Measurements from ENCODE around the gene COL4A1.

The COL4A1 gene

DNA sequence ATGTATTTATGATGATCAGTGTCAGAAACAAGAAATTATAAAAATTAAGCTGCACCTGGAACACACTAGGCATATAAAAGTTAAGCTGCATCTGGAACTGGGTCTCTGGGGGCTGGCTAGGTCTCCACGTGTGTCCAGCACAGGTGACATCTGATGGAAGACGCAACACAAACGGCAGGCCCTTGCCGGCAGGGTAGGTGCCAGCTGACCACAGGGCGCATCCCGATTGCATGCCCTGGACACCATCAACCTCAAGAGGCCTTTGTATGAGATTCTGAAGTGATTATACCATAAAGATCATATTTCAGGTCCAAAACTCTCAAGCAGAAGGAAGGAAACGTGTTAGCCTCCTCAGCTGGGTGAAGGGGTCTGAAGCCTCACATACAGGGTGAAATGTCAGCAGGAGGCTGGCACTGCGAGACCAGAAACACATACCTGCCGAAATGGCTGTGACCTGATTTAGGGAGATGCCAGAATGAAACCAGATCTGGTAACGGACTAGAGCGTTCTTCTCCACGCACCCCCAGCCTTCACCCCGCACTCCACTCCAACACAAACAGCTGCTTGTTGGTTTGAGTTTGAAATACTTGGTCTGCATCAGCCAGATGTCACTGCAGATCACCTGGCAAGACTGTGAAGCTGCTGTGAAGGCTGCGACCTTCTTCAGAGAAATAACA lies 37.3 kb downstream of the COL4A1 start:
- no peak for DNase-seq

DNA sequence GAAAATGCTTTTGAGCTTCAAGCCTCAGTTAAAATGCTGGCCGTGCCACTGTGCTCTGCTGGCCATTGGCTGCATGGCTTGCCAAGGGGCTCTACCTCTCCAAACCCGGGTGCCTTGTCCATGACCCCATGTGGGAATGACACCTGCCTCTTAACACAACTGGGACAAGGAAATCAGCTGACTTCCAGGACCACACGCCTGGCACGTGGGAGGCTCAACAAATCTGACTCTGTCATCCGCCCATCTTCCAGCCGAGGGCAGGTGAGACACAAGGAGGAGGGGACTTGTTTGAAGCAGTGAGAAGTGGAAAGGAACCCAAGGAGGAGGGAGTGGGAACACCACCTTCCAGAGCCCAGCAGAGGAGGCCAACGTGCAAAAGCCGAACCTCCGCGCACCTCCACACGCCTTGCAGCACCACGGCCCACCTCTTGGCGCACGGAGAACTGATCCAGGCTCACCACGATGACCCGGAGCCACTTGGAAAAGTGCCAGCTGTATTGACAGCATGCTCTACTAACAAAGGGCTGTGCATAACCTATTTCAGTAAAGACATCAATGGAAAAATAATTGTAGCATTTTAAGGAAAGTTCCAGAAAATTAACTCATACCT lies 38.3 kb downstream of the COL4A1 start:
- DNase-seq, result no peak

DNA sequence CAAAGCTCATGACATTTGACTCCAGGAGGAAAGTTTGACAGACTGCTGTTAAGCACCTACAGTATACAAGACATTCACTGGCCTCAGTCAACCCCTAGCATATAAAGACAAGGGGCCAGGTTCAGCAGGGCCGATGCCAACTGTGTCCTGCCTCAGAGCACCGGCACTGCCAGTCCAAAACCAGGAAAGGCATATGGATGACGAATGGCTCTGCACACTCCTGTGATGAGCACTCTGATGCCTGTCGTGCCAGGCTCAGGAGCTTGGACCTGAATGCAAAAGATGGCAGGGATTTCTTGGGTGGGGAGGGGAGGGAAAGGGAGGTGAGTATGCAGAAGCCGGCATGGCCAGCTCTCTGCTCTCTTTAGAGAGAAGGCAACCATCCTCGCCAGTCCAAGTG lies 38.9 kb downstream of the COL4A1 start:
- DNase-seq, result no peak

DNA sequence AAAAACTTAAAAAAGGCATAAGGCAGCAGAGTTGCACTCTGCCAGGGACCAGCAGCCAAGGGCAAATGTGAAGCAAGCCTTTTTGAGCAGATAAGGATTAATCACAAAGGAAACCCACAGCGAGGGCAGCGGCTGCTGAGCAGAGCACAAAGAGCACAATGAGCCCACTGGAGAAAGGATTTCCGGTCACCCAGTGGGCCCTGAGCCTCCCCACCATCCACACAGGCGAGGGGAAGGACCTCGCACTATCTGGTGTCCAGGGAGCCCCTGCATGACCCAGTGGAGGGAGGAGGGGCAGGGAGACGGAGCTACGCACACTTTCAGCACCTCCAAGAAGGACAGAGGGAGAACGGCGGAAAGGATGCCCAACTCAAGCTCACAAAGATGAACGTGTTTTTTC lies 40.0 kb downstream of the COL4A1 start:
- DNase-seq, result no peak

DNA sequence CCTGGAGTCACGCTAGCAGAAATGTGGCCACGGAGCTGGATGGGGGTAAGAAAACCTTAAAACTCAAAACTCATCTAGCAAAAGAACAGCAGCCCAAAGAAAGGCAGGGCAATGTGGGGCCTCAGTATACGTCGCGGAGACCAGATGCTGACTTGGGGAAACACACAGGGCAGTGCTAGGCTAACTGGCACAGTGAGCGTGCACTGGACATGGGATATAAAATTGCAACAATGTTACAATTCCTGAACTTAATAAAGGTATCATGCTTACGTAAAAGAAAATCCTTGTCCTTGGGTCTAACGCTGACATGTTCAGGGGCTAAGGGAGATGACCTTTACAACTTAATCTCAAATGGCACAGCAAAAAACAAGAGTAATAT lies 40.5 kb downstream of the COL4A1 start:
- peak; percentile 25 for DNase-seq

DNA sequence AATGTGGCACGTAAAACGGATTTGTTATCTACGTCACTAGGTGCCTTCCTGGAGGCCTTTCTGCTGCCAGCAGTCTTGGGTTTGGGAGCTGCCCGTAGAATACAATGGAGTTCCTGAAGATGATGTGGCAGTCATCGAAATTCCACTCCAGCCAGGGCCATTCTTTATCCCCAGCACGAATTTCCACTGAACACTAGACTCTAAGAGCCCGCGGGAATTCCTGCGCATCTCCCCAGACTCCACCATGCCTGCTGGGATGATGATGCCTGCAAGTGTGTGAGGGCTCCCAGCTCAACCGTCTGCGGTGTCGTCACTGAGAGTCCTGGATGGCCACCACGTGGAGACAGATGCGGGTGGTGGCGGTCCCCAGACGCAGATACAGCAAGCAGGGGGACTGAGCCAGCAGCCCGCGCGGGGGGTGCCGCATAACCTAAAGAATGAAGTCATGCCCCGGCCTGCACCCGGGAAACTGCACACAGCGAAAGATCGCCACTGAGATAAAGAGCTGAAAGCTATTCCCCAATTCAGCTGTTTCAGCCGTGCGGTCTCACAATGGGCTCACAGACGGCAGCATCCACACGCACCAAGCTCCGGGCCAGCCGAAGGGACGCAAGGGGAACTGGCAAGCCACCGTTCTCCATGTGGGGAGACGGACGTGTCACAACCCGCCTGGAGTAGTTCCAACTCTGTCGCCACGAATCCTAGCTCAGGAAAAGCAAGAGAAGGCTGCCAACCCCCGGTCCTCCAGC lies 41.1 kb downstream of the COL4A1 start:
- peak; percentile 88 for DNase-seq

DNA sequence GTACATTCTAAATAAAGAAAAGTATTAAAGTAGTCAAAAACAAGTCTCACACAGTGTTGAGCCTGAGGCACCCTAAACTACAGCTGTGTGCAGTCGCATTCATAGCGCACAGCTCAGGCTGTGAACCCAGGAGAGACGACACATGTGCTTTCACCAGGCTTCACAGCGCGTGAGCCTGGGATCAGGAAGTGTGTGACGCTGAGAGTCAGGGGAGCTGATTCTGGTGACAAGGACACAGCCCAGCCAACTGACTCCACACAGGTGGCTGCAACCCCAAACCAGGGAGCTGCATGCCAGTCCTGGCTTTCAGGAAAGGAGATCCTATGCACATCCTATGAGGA lies 41.6 kb downstream of the COL4A1 start:
- DNase-seq, result no peak

DNA sequence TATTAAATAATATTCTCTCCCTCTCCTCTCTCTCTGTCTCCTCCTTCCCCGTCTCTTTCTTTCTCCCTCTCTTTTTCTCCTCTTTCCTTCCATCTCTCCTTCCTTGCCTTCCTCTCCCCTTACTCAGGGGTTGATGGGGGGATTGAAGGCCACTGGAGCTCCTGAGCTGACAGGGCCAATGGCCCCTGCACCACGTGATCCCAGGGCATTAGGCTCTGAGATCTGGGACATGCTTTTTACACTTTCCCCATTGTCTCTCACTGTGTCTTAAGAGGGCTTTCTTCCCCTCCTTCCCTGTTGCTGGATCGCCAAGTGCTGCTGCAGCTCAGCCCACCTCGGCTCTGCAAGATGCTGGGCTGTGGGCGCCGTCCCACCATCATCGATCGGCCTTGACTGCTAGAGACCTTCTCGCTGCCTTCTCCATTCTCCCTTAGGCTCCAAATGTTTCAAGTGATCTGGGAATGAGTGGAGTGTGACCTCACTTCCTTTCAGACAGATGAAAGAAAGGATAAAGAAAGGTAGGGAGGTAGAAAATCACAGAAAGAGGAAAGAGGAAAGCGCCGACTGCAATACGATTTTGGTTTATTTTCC lies 42.2 kb downstream of the COL4A1 start:
- no peak for DNase-seq

DNA sequence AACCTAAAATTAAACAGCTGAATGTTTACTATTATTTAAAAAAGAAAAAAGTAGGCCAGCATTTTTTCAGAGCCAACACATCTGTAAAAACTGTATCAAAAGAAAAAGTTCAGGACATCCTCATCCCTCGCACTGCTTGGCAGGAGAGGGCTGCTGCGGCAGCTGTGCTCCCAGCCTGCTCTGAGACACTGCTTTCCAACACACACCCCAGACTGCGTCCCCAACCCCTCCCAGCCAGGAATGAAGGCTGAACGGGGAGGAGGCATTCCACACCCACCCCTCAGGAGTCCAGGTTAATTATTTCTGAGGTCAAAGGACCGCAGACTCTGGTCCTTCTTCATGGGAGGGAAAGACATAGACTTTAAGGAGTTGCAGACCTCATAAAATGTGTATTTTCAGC lies 43.1 kb downstream of the COL4A1 start:
- no peak for DNase-seq

DNA sequence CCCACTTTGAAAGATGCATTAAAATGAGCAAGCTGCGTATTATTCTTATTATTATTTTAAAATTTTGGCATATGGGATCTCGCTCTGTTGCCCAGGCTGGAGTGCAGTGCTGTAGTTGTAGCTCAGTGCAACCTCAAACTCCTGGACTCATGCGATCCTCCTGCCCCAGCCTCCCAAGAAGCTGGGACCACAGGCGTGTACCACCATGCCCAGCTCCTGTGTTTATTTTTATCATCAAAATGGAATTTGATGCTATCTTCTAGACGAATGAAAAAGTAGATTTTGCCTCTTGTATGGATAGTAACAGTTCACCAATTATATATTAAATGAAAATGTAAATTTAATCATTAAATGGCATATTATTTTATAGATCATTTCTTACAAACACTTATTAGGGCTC lies 43.6 kb downstream of the COL4A1 start:
- DNase-seq, result no peak

DNA sequence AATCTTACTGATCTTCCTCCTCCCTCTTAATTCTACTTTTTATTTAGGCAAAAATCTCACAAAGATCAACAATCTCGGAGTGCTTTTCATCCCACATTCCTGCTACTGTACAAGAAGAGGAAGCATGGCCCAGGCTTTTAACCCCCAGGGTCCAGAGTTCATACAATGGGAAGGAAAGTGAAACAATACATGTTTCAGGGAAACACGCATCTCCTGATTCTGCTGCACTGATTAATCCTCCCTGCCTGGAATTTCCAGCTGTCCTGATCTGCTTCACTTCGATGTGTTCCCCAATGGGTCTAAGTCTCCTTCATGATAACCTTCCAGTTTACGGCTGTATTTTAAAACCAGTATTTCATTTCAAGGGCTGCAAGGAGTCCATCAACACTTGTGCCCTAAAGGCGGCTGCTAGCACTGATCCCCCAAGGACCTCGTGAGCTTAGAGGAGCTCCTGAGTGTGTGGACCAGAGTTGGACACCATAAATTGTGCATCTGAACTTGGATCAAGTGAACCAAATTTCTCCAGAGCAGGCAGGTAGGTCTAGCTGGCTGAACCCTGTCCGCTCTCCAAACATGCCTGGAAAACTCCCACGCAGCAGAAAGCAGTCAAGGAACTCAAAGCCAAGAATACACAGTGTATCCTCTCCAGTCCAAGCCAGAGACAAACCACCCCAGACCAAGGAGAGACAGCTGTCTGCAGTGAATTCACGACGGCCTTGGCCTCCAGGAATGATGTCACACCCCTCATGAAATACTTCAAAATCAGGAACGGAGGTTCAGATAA lies 44.3 kb downstream of the COL4A1 start:
- no peak for DNase-seq

DNA sequence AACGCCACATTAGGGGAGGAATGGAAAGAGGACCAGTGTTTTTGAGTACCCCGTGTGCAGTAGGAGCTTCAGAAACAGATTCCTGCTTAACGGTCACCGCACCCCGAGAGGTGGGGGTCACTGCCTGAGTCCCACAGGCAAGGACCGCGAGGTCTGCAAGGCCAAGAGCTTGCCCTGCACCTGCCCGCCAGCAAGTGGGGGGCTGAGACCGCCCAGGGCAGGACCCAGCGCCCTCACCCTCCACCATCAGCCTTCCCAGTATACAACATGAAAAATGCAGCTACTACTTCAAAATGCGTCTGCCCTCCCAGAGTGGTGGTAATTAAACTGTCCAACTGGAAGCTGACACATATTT lies 44.9 kb downstream of the COL4A1 start:
- DNase-seq, result no peak

DNA sequence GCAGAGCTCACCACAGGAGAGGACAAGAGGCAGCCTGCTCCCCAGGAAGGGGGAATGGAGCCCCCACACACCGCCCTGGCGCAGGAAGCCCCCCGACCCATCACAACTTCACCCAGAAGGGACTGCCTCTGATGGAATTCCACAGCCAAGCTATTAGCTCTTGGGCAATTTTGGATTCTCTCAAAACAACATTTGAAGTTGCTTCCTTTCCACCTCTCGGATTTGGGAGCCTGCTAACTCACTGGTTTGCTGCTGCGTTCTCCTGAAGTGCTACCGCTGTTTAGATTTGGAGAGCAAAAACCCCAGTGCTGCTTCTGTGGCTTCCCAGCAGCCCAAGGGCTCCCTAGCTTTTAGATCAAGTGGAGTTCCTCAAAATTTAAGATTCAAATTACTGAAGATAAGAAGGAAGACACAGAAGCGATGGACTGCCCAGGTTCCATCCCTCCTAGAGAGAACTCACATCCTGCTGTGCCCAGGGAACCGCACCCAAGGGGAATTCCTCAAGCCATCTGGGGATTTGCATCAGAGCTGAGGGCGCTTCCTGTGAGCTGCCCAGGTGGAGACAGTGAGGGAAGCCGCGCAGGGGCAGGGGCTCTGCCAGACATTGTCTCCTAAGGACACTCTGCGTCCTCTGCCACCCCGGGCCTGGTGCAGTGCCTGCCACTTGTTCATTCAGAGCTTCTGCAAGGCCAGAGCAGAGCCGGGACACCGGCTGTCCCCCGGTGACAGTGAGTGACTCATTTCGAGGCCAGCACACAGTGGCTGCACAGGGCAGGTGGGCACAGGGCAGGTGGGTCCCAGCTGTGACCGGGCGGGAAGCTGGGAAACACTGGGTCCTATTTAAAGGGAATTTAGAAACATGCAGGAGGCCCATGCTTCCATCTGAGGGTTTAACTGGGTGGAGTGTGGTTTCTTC lies 45.5 kb downstream of the COL4A1 start:
- no peak for DNase-seq

DNA sequence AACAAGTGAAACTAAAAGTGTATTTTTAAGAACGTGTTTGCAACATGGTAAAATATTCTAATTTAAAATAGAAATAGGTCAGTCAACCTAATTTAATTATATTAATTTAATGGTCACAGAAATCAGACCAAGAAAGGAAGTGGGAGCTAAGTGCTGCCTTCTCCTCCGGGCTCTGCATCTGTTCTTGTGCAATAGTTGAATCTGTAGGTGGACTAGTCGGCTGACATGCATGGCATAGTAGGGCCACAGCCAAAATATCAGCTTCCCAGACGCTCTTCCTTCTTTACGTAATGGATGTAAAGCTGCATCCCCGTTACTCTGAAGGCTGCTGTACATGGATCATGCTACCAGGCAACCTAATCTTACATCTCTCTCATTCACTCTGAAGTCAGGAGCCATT lies 47.3 kb downstream of the COL4A1 start:
- no peak for DNase-seq

DNA sequence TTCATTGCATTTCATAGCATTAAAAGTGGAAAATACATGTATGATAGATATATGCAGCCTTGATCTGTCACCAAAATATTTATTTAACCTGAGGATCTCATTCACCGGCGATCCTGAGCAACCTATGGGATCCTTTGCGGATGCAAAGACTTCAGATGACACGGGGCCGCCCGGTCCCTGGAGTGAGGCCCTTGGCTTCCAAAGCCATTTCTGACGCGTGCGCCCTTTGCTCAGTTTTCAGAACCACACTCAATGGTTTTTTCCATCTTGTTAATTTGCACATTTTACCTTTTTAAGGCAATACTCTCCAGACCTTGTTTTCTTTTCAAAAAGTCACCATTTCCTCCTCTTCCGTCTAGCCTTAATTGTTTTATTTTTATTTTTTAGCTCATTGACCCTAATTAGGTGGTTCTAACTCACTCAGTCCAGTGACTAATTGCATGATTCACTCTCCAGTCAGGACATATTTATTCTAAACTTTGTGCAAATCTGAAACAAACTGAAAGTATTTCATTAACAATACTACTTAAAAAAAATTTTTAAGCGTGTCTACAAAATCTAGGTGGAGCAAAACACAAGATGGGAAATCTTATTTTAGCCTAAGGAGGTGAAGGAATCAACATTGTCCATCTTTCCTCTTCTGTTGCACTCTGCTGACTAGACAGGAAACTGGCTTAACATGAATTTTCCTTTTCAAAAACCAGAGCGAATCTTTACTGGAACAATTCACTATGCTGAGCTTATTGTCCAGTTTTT lies 47.9 kb downstream of the COL4A1 start:
- DNase-seq, result no peak

DNA sequence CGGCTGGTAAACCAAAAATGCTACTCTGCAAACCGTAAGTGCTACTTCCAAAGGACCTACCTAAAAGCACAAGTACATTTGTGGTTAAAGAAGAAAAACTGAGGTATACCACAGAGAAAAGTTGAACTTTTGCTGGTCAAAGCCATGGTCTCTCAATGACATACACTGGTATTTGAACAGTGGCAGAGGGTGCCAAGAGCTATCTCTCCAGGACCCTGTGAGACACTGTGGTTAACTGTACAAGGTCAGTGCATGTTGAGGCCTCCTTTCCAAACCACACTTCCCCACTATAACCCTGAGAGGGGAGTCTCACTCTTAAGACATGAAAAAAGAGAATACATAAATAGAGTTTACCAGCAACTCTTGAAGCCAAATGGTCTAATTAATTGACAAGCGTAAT lies 49.5 kb downstream of the COL4A1 start:
- no peak for DNase-seq

DNA sequence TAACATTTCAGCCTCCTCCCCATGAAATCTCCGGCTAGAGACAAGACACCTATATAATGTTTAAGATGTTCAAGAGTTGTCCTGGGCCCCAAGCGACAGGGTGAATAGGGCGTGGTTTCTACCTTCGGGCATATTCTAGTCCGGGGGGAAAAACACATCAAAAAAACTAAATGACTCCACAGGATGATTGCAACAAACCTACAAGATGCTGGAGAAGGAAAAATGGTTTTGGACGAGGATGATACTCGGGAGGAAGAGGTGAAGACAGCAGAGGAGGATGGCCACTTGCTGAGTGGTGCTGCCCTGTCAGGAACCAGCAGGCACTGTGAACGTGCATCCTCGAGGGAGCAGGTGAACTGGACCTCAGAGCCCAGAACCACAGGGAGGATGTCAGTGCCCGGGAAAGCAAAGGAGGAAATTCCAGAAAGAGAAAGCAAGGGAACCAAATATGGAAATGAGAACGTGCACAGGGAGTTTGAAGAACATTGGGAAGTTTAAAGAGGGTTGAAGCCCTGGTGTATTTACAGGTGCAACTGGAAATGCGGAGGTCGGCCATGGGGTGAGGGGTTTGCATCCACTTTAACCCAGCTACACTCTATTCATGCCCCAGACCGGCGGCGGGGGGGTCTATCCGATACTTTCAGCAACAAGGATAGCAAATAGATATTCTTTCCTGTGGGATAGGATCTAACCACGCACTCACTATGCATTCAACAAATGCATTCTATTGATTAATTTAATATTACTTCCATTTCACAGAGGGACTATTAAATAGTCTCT lies 50.6 kb downstream of the COL4A1 start:
- DNase-seq, result no peak

DNA sequence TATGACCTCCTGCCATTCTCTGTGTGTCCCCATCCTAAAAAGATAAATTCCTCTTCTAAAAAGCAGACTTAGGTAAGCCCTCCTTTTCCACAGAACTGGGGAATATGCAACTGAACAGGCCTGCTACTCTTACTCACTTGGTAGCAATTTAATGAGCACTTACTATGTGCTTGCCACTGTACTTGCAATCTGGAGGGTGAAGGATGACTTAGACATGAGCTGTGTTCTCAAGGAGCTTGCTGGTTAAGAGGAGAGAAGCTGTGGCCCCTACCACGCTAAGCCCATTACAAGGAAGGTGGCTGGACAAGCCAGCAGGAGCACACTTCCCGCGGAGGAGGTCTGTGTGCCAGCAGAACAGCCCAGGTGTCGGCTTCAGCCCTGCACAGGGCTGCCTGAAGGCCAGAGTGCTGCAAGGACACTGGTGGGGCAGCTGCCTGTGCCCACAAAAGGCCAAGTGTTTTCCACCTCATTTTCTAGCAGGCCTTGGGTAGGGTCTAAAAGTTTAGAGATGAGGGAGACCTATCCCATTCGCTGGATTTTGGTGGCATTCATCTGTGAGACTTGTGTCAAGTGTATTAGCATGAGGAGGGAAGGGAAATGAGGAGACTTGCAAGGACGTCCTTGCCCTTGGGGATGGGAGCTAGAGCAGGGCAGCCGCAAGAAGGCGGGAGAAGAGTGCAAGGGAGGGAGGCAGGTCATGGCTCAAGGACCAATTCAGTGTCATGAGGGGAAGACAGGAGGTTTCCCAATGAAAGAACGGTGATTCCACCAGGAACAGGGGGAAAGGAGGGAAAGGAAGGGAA lies 52.0 kb downstream of the COL4A1 start:
- DNase-seq, result no peak

DNA sequence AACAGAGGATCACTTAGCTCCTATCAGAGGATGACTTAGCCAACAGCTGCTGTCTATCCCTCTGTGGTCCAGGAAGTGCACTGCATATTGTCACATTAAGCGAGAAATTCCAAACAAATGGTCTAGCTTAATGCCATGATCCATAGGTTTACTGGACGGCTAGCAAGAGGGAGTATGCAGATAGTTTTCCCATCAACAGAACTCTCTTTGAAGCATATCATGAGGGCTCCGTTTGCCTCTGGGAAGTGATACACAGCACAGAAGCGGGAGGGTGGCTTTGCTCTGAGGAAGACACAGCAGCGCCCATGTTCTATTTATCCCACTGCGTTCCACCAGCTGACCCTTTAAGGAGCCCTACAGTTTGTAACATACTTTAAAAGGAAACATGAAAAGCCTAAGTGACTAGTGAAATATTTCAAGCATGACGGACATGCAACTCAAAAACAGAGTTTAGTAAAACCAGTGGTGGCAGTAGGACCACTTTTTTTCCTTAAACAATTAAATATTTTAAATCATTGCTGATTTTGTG lies 52.7 kb downstream of the COL4A1 start:
- DNase-seq, result no peak

Measured in NCI-H1105 treated with DMSO at 0.1 percent for 48 hours (cell line).